Epithelial cell of proximal tubule (primary cell): Measurements from ENCODE around the gene PECR. TPM values are rescaled to one million over a fixed set of nuclear protein-coding genes. Genes with fewer than 3 reads are reported as not detected.

Experiments used
- DNase-seq: peaks from one replicate; pipeline ENCODE4 v3.0.0-alpha.2; 2011; ENCODE audit warnings: low read depth
- H3K4me3 ChIP-seq: 2 replicates; pipeline ENCODE4 v1.5.1; 2011; ENCODE audit warnings: low read depth, mild to moderate bottlenecking, low read length
- total RNA-seq: library from RNA; depleted of rRNA; stranded (reverse); fragments of >200 nt; gene quantifications from 2 replicates; pipeline ENCODE4 v1.2.3, GENCODE V29; 2015
- TF ChIP-seq, protein P1 (sequence below): conservative IDR thresholded peaks from 2 replicates; pipeline ENCODE4 v1.5.1; 2012; ENCODE audit warnings: low read depth, mild to moderate bottlenecking, low read length

PECR gene
- total RNA-seq, 1 donor from 2014 or later: 16.7 TPM

GRCh38 chr2:216018709-216019108, 62.9 kb downstream of the PECR start:
- TF ChIP-seq, protein P1, sequence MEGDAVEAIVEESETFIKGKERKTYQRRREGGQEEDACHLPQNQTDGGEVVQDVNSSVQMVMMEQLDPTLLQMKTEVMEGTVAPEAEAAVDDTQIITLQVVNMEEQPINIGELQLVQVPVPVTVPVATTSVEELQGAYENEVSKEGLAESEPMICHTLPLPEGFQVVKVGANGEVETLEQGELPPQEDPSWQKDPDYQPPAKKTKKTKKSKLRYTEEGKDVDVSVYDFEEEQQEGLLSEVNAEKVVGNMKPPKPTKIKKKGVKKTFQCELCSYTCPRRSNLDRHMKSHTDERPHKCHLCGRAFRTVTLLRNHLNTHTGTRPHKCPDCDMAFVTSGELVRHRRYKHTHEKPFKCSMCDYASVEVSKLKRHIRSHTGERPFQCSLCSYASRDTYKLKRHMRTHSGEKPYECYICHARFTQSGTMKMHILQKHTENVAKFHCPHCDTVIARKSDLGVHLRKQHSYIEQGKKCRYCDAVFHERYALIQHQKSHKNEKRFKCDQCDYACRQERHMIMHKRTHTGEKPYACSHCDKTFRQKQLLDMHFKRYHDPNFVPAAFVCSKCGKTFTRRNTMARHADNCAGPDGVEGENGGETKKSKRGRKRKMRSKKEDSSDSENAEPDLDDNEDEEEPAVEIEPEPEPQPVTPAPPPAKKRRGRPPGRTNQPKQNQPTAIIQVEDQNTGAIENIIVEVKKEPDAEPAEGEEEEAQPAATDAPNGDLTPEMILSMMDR: no peak
- no peak overlapping the region for H3K4me3 ChIP-seq
- no peak for DNase-seq

DNA sequence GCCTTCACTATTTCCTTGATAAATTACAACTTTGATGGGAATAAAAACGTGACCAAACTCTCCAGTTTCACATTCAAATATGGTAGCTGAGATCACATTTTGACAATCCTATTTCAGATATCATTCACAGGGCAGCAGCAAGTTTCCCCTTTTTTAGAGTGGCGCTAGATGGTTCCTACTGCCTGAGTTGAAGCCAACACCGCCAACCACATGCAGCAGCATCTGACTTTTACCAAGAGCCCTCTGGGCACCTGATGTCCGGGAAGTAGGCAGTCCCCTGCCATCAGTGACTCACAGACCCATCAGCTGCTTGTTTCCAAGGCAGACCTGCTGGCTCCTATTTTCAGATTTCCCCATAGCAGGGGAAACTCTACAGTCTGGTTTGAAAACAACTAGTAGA, 64.2 kb downstream of the PECR start:
- TF ChIP-seq, protein P1: no peak
- DNase-seq: no peak
- no peak overlapping the region for H3K4me3 ChIP-seq

DNA sequence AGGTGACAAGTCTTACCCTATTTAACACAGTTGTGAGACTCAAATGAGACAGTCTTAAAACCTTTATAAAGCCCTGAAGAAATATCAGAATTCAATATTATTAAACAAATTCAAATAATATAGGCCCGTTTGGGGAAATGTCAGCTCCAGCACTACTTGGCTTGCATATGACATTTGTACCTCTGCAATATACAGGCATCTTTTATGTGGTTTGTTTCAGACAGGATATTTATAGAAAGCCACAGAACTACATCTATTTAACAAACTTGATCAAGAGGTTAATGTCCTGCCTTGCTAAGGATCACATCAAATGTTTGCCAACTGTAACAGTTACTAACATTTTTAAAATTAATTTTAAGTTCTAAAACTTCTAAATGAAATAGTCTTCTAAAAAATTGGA, 65.0 kb downstream of the PECR start:
- TF ChIP-seq, protein P1: no peak
- H3K4me3 ChIP-seq: no peak overlapping the region
- no peak for DNase-seq

- TF ChIP-seq, protein P1: no peak
- no peak overlapping the region for H3K4me3 ChIP-seq
- DNase-seq: no peak
These were observed 65.7 kb downstream of the PECR start for GRCh38 chr2:216015722-216016464.

- H3K4me3 ChIP-seq: no peak overlapping the region
- DNase-seq: no peak
- TF ChIP-seq, protein P1: no peak
These were observed 66.6 kb downstream of the PECR start for GRCh38 chr2:216014986-216015385.

DNA sequence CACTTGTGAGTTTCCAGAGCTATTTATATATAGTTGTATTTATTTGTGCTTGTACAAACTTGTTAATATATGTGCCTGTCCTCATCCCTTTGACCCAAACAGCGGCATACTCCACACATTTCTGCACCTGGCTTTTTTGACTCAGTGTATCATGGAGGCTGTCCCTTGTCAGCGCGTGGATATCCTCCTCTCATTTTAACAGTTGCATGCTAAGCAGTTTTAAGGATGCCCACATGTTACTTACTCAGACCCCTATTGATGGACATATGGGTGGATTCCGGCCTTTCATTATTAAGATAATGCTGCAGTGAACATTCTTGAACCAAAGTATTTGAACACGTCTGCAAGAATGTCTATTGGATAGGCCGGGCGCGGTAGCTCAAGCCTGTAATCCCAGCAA, 67.6 kb downstream of the PECR start:
- TF ChIP-seq, protein P1: no peak
- DNase-seq: no peak
- no peak overlapping the region for H3K4me3 ChIP-seq
